GM12878 (cell line): ENCODE results near the gene SIK3. TPM values are rescaled to one million over a fixed set of nuclear protein-coding genes. Genes with fewer than 3 reads are reported as not detected.

Experiments
- ATAC-seq: fragments of 200-7000 bp; cut with Tn5 transposase; 3 replicates; pipeline ENCODE4 v1.9.1; 2020; ENCODE audit warnings: mild to moderate bottlenecking, moderate library complexity
- BruUV-seq: library from RNA; stranded (reverse); fragments of 400-500 nt; replicated peaks from 2 replicates; lab custom pipeline; 2021; lab: Mats Ljungman, UMichigan
- CTCF ChIA-PET: fragments of 300-600 bp; sonication (Branson Sonifier 250); formaldehyde crosslinking; extraction: SDS; loops from one replicate; lab custom pipeline; 2021; ENCODE audit warnings: inconsistent platforms; lab: Yijun Ruan, JAX
- POLR2A ChIA-PET: fragments of 350-600 bp; formaldehyde crosslinking; extraction: SDS; loops from one replicate; lab custom pipeline; 2021; ENCODE audit warnings: inconsistent platforms; lab: Charles Lee
- RAD21 ChIA-PET: fragments of 300-600 bp; sonication (Branson Sonifier 250); formaldehyde crosslinking; loops from one replicate; lab custom pipeline; 2023; ENCODE audit warnings: antibody characterized with exemption; ENCODE audit not compliant: unreplicated experiment; lab: Charles Lee
- SMC1A ChIA-PET: fragments of 300-600 bp; sonication (Branson Sonifier 250); formaldehyde crosslinking; loops from one replicate; lab custom pipeline; 2023; ENCODE audit not compliant: unreplicated experiment, uncharacterized antibody; lab: Charles Lee
- DNase-seq: peaks from one replicate; pipeline ENCODE4 v3.0.0-alpha.2; 2011; ENCODE audit warnings: low read depth, low spot score
- FAIRE-seq: peaks from 3 replicates; lab custom pipeline; 2011; peaks lifted over from hg19 to GRCh38; lab: Jason Lieb, UNC
- H2AFZ ChIP-seq: 2 replicates; pipeline ENCODE4 v1.6.0; 2011; ENCODE audit warnings: low read depth, low read length, control low read depth; ENCODE audit not compliant: control insufficient read depth
- H3K27ac ChIP-seq: 2 replicates; pipeline ENCODE4 v1.5.1; 2011; ENCODE audit warnings: control low read depth; ENCODE audit not compliant: control insufficient read depth, insufficient read depth
- H3K27me3 ChIP-seq, 2 experiments: replicated peaks in 1 of 2; 2 replicates each; pipeline versions ENCODE4 v1.6.0 to v1.6.1; 2011; ENCODE audit warnings: low read length in 1 of 2; ENCODE audit not compliant: control insufficient read depth in 2 of 2, insufficient read depth in 2 of 2
- H3K36me3 ChIP-seq, 2 experiments: 2 replicates each; pipeline ENCODE4 v1.5.1; 2011; ENCODE audit warnings: low read length in 1 of 2; ENCODE audit not compliant: control insufficient read depth in 2 of 2, insufficient read depth in 2 of 2
- H3K4me1 ChIP-seq: 2 replicates; pipeline ENCODE4 v1.6.1; 2011; ENCODE audit warnings: mild to moderate bottlenecking, low read length, moderate library complexity, mixed read lengths; ENCODE audit not compliant: control insufficient read depth, insufficient read depth
- H3K4me2 ChIP-seq: 2 replicates; pipeline ENCODE4 v1.6.0; 2011; ENCODE audit warnings: control low read depth; ENCODE audit not compliant: control insufficient read depth, insufficient read depth
- H3K4me3 ChIP-seq: fragments of 200-600 bp; sonication (generic); 2 replicates; pipeline ENCODE4 v1.5.1; 2016
- H3K79me2 ChIP-seq: 2 replicates; pipeline ENCODE4 v1.6.0; 2011; ENCODE audit warnings: low read length; ENCODE audit not compliant: control insufficient read depth, insufficient read depth
- H3K9ac ChIP-seq: 2 replicates; pipeline ENCODE4 v1.8.0; 2011; ENCODE audit warnings: low read length, control low read depth, mixed read lengths; ENCODE audit not compliant: control insufficient read depth, insufficient read depth
- H3K9me3 ChIP-seq: replicated peaks from 3 replicates; pipeline ENCODE4 v1.5.1; 2011; ENCODE audit warnings: mild to moderate bottlenecking, low read length; ENCODE audit not compliant: control insufficient read depth, insufficient read depth
- H4K20me1 ChIP-seq: 2 replicates; pipeline ENCODE4 v1.6.0; 2011; ENCODE audit not compliant: control insufficient read depth, insufficient read depth
- ATF2 ChIP-seq: IDR thresholded peaks from 2 replicates; pipeline ENCODE4 v1.6.1; 2012; ENCODE audit warnings: low read length, inconsistent platforms
- CHD4 ChIP-seq: fragments of 200-600 bp; sonication (generic); IDR thresholded peaks from 2 replicates; pipeline ENCODE4 v1.6.1; 2016; ENCODE audit warnings: mild to moderate bottlenecking
- CUX1 ChIP-seq: IDR thresholded peaks from 2 replicates; pipeline ENCODE4 v1.6.1; 2012; ENCODE audit warnings: improper control_type of control experiment, low read depth, low read length; ENCODE audit not compliant: insufficient replicate concordance
- ESRRA ChIP-seq: IDR thresholded peaks from 2 replicates; pipeline ENCODE4 v1.6.1; 2012; ENCODE audit warnings: mild to moderate bottlenecking, low read length, improper control_type of control experiment
- IRF4 ChIP-seq: IDR thresholded peaks from 2 replicates; pipeline ENCODE4 v1.6.1; 2011; ENCODE audit warnings: low read depth, low read length
- MTA3 ChIP-seq: IDR thresholded peaks from 2 replicates; pipeline ENCODE4 v1.6.1; 2012; ENCODE audit warnings: low read length, inconsistent platforms, borderline replicate concordance
- NFIC ChIP-seq: IDR thresholded peaks from 2 replicates; pipeline ENCODE4 v1.6.1; 2012; ENCODE audit warnings: low read depth, mild to moderate bottlenecking, inconsistent platforms, low read length, moderate library complexity
- SMARCA5 ChIP-seq: fragments of 450-650 bp; IDR thresholded peaks from 2 replicates; pipeline ENCODE4 v1.6.1; 2017; ENCODE audit warnings: mild to moderate bottlenecking
- SREBF2 ChIP-seq: IDR thresholded peaks from 2 replicates; pipeline ENCODE4 v1.6.1; 2012; ENCODE audit warnings: mild to moderate bottlenecking, low read length
- ZBED1 ChIP-seq: IDR thresholded peaks from 2 replicates; pipeline ENCODE4 v1.6.1; 2016; ENCODE audit warnings: borderline replicate concordance
- ZNF217 ChIP-seq: fragments of 450-650 bp; IDR thresholded peaks from 2 replicates; pipeline ENCODE4 v1.6.1; 2017; ENCODE audit warnings: antibody characterized with exemption, mild to moderate bottlenecking
- WGBS: methylation state at CpG from one replicate; pipeline ENCODE4 v1.1.6; 2016; ENCODE audit warnings: low lambda C conversion rate; ENCODE audit not compliant: insufficient replicate concordance, insufficient coverage; ENCODE audit errors: missing lambda C conversion rate; 5-methylcytosine and 5-hydroxymethylcytosine counted together
- in situ Hi-C: fragments of 300-500 bp; cut with MboI; formaldehyde crosslinking; loops from 9 replicates; pipeline ENCODE4 v1.14.3; 2018; ENCODE audit warnings: mixed read lengths
- intact Hi-C: fragments of 100-400 bp; cut with micrococcal nuclease; formaldehyde crosslinking; loops from one replicate; pipeline ENCODE4 v1.14.2; 2022; ENCODE audit not compliant: unreplicated experiment
- polyA plus RNA-seq, 11 experiments: library from polyadenylated mRNA; depleted of rRNA in 4 of 11; unstranded in 6 of 11; stranded (reverse) in 5 of 11; fragments of >200 nt; fragmentation: Nextera tagmentation in 4 of 11; fragmentation: Illumina TruSeq in 1 of 11; extraction: Ambion mirVana in 4 of 11; extraction: Trizol in 1 of 11; gene quantifications; 1 replicate in 1 of 11; 2 replicates in 10 of 11; pipeline versions ENCODE4 v1.2.1 to v1.2.3, GENCODE V29; 2011 to 2016; ENCODE audit warnings: inconsistent platforms in 2 of 11, missing spikeins in 2 of 11, low read depth in 1 of 11
- total RNA-seq, 4 experiments: library from RNA; depleted of rRNA in 3 of 4; stranded (reverse); fragments of >200 nt in 3 of 4; fragmentation: Illumina TruSeq in 1 of 4; extraction: Trizol in 1 of 4; gene quantifications; 2 replicates each; pipeline versions ENCODE4 v1.2.1 to v1.2.3, GENCODE V29; 2013 to 2021
- TF ChIP-seq, protein P1 (sequence below): fragments of 450-650 bp; formaldehyde crosslinking; IDR thresholded peaks from 2 replicates; pipeline ENCODE4 v1.5.0; 2022; ENCODE audit warnings: mild to moderate bottlenecking, missing genetic modification characterization
- TF ChIP-seq, protein P2 (sequence below): fragments of 450-650 bp; IDR thresholded peaks from 2 replicates; pipeline ENCODE4 v1.6.1; 2014; ENCODE audit warnings: mild to moderate bottlenecking

Gene SIK3
- total and polyA plus RNA-seq, 10 of the 15 experiments (the other 5 are each of a cell fraction or from before 2014, with no cell fraction given) = 2.5 to 31.9 (median 11.1) TPM

- no peak for TF ChIP-seq CUX1
- no peak for TF ChIP-seq MTA3
- no peak for TF ChIP-seq ESRRA
- no peak for TF ChIP-seq SREBF2
- no peak for TF ChIP-seq IRF4
- no peak for TF ChIP-seq SMARCA5
Measured at GRCh38 chr11:116901211-116901610, 197.0 kb downstream of the SIK3 start (continued).

DNA sequence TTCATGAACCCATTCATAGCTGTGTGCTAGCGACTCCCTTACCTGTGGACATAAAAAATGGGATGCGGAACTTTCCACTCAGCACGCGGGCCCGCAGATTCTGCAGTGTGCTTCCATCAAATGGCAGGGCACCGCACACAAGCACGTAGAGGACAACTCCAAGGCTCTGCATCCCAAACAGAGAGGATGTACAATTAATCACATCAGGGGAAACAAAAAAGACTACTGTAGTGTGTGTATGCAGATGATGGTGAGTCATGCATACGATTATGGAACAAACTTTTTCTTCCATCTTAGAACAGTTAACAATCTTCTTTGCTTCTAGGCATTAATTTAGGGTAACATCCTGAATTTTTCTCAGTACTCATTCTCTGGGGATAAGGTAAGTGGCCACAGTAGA is 202.0 kb downstream of the SIK3 start:
- in situ Hi-C loops (no loop called here), intact Hi-C loops (no loop called here)
- H3K27ac ChIP-seq = no peak overlapping the region
- H3K79me2 ChIP-seq = no peaks in the 10 kb centered on the region
- H3K4me3 ChIP-seq = no peak overlapping the region
- no peaks in the 10 kb centered on the region for H3K27me3 ChIP-seq
- no peaks in the 10 kb centered on the region for H3K4me1 ChIP-seq
- RAD21 ChIA-PET = no interaction called here
- WGBS = 98% methylated on average over 8 of the region's 8 CpGs
- no peak for ATAC-seq
- no peak overlapping the region for H3K4me2 ChIP-seq
- H2AFZ ChIP-seq = no peak overlapping the region
- H3K9ac ChIP-seq = no peak overlapping the region
- no peak for FAIRE-seq
- H4K20me1 ChIP-seq = no peaks in the 10 kb centered on the region
- SMC1A ChIA-PET = interaction anchor here (0.6 kb wide), 1 partner anchor 9 kb away, joined by 3 read pairs; no protein-coding TSS in a partner anchor
- BruUV-seq = no TSS peak
- DNase-seq = no peak
- POLR2A ChIA-PET = no interaction called here
- peaks cover 6% of the 10 kb centered on the region; the same call in 2 of the 3 replicates for H3K9me3 ChIP-seq
- H3K36me3 ChIP-seq = peaks cover 0 to 7% of the 10 kb centered on the region in 2 experiments
- CTCF ChIA-PET = no interaction called here
- TF ChIP-seq ZBED1 (no peak), ZNF217 (no peak), ATF2 (no peak), NFIC (no peak), MTA3 (no peak), CHD4 (no peak)
- TF ChIP-seq, protein P1, sequence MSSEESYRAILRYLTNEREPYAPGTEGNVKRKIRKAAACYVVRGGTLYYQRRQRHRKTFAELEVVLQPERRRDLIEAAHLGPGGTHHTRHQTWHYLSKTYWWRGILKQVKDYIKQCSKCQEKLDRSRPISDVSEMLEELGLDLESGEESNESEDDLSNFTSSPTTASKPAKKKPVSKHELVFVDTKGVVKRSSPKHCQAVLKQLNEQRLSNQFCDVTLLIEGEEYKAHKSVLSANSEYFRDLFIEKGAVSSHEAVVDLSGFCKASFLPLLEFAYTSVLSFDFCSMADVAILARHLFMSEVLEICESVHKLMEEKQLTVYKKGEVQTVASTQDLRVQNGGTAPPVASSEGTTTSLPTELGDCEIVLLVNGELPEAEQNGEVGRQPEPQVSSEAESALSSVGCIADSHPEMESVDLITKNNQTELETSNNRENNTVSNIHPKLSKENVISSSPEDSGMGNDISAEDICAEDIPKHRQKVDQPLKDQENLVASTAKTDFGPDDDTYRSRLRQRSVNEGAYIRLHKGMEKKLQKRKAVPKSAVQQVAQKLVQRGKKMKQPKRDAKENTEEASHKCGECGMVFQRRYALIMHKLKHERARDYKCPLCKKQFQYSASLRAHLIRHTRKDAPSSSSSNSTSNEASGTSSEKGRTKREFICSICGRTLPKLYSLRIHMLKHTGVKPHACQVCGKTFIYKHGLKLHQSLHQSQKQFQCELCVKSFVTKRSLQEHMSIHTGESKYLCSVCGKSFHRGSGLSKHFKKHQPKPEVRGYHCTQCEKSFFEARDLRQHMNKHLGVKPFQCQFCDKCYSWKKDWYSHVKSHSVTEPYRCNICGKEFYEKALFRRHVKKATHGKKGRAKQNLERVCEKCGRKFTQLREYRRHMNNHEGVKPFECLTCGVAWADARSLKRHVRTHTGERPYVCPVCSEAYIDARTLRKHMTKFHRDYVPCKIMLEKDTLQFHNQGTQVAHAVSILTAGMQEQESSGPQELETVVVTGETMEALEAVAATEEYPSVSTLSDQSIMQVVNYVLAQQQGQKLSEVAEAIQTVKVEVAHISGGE (CRISPR knock-in tag) = no peak
- TF ChIP-seq, protein P2, sequence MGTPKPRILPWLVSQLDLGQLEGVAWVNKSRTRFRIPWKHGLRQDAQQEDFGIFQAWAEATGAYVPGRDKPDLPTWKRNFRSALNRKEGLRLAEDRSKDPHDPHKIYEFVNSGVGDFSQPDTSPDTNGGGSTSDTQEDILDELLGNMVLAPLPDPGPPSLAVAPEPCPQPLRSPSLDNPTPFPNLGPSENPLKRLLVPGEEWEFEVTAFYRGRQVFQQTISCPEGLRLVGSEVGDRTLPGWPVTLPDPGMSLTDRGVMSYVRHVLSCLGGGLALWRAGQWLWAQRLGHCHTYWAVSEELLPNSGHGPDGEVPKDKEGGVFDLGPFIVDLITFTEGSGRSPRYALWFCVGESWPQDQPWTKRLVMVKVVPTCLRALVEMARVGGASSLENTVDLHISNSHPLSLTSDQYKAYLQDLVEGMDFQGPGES = no peak
